ENCODE measurements around the gene USP9X.

The USP9X gene

GRCh38 chrX:41250867-41251266, 165.6 kb downstream of the USP9X start:
- no peak overlapping the region for H3K27ac ChIP-seq (replicated peaks)
- TF ChIP-seq GABPA (IDR thresholded peaks at IDR 0.05; ENCODE audit: low read depth): no peak
- TF ChIP-seq CTCF (IDR thresholded peaks at IDR 0.05; ENCODE audit: insufficient read depth, low read length): no peak
- TF ChIP-seq REST (IDR thresholded peaks at IDR 0.05; ENCODE audit: insufficient replicate concordance, low read depth): no peak
- no peak for TF ChIP-seq POLR2AphosphoS5 (IDR thresholded peaks at IDR 0.05; ENCODE audit: low read depth)
- DNase-seq (ENCODE audit: low read depth in 1 of 2, low spot score in 1 of 2): no peak
- H3K4me3 ChIP-seq (replicated peaks; ENCODE audit: insufficient read depth, low read length): no peak overlapping the region
- no peaks in the 10 kb centered on the region for H3K27me3 ChIP-seq (ENCODE audit: insufficient read depth, poor library complexity, severe bottlenecking)

- no peak overlapping the region for H3K27ac ChIP-seq (replicated peaks)
- DNase-seq (ENCODE audit: low read depth in 1 of 2, low spot score in 1 of 2): no peak
- TF ChIP-seq GABPA (IDR thresholded peaks at IDR 0.05; ENCODE audit: low read depth) (no peak), POLR2AphosphoS5 (IDR thresholded peaks at IDR 0.05; ENCODE audit: low read depth) (no peak), CTCF (IDR thresholded peaks at IDR 0.05; ENCODE audit: insufficient read depth, low read length) (no peak), REST (IDR thresholded peaks at IDR 0.05; ENCODE audit: insufficient replicate concordance, low read depth) (no peak), SPI1 (IDR thresholded peaks at IDR 0.05; ENCODE audit: borderline replicate concordance, low read depth) (no peak)
Measured at GRCh38 chrX:41257801-41258200, 172.6 kb downstream of the USP9X start.

GRCh38 chrX:41258226-41258625, 173.0 kb downstream of the USP9X start:
- Histone ChIP-seq H3K27ac (replicated peaks) (no peak overlapping the region), H3K27me3 (ENCODE audit: insufficient read depth, poor library complexity, severe bottlenecking) (no peaks in the 10 kb centered on the region), H3K4me3 (replicated peaks; ENCODE audit: insufficient read depth, low read length) (no peak overlapping the region)
- TF ChIP-seq SPI1 (IDR thresholded peaks at IDR 0.05; ENCODE audit: borderline replicate concordance, low read depth): no peak
- TF ChIP-seq REST (IDR thresholded peaks at IDR 0.05; ENCODE audit: insufficient replicate concordance, low read depth): no peak
- TF ChIP-seq CTCF (IDR thresholded peaks at IDR 0.05; ENCODE audit: insufficient read depth, low read length): no peak
- no peak for TF ChIP-seq POLR2AphosphoS5 (IDR thresholded peaks at IDR 0.05; ENCODE audit: low read depth)
- TF ChIP-seq GABPA (IDR thresholded peaks at IDR 0.05; ENCODE audit: low read depth): no peak
- DNase-seq (ENCODE audit: low read depth in 1 of 2, low spot score in 1 of 2): no peak

More at GRCh38 chrX:41257801-41258200, 172.6 kb downstream of the USP9X start:
- Histone ChIP-seq H3K27me3 (ENCODE audit: insufficient read depth, poor library complexity, severe bottlenecking) (no peaks in the 10 kb centered on the region), H3K4me3 (replicated peaks; ENCODE audit: insufficient read depth, low read length) (no peak overlapping the region)

All from HL-60 (cell line).